ENCODE results near the gene INPP5E.

INPP5E gene

DNA sequence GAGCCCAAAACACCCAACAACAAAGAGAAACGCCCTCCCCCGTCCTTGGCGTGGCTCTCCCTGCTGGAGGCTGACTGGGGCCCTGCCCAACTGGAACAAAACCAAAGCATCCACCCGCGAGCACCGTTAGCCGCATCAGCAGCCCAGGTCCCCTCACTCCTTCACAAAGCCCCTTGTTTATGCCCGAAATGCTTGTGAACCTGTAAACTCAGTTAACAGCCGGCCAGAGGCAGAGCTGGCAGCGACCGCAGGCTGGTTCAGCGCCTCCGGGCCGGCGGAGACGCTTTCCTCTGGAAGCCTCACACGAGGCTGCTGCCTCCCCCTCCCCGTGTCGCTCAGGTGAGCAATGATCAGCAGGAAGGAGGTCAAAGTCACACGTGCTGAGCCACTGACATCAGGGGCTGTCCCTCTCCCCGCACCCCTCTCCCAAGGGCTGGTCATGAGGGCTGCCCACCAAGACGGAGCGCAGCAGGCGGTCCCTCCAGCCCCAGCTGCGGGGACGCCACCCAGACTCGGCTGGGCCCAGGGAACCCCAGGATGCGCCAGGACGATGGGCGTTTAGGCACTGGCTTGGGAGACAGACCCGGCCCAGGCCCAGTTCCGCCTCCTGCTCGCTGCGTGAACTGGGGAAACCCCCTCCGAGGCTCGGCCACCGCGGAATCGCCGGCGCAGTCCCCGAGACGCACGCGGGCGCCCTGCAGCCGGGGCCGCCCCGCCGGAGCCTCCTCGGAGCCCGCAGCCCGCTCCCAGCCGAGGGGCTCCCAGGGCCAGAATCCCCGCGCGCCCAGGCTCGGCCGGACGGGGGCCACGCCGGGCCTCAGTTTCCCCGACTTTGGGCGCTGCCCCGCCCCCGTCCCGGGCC lies 40.2 kb downstream of the INPP5E start:
- FAIRE-seq (peak; percentile 77), DNase-seq (ENCODE audit: insufficient read length, low spot score) (no peak)
- TF ChIP-seq SPI1 (IDR thresholded peaks at IDR 0.05; ENCODE audit: low read depth, low read length) (peak; percentile 13; the same call in 1 of the 2 replicates), POLR2A (IDR thresholded peaks at IDR 0.05; ENCODE audit: low read depth, low read length) (no peak; the same call in none of the 2 replicates), TAF1 (IDR thresholded peaks at IDR 0.05; ENCODE audit: low read depth, low read length) (no peak)

DNA sequence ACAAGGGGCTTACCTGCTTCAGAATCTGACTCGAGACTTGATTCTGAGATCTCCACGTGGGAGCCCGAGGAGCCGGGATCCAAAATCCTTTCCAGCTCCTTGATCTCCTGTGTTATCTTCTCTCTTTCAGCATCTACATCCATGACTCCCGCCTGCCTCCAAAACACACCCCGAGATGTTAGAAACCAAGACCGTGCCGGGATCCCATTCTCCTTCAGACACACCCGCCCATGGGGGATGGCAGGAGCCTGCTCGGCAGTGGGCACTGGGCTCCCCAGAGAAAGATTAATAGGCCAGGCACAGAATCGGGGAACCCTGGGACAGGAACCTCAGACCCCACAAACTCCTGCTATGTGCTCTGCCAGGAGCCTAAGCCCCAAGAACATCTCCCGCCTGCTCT lies 41.4 kb downstream of the INPP5E start:
- no peak for FAIRE-seq
- TF ChIP-seq POLR2A (IDR thresholded peaks at IDR 0.05; ENCODE audit: low read depth, low read length) (no peak), POU2F2 (IDR thresholded peaks at IDR 0.05; ENCODE audit: low read depth, low read length) (no peak), TAF1 (IDR thresholded peaks at IDR 0.05; ENCODE audit: low read depth, low read length) (no peak), POLR2AphosphoS5 (IDR thresholded peaks at IDR 0.05; ENCODE audit: low read depth, low read length) (no peak), SPI1 (IDR thresholded peaks at IDR 0.05; ENCODE audit: low read depth, low read length) (no peak), PAX5 (IDR thresholded peaks at IDR 0.05; ENCODE audit: insufficient read depth, low read length, severe bottlenecking) (no peak)
- DNase-seq (ENCODE audit: insufficient read length, low spot score) = no peak

DNA sequence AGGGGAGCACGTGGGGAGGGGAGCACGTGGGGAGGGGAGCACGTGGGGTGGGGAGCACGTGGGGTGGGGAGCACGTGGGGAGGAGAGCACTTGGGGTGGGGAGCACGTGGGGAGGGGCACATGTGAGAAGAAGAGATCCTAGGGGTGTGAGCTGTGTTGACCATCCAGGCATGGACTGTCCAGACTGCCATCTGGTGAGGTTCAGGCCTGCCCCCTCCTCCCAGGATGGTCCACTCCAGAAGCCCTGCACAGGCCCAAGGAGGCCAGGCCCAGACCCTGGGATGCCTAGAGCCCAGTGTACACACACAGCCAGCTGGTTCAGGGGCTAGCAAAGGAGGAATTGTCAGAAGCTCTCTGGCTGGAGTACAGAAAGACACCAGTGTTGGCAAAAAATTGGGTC lies 42.0 kb downstream of the INPP5E start:
- FAIRE-seq (no peak), DNase-seq (ENCODE audit: insufficient read length, low spot score) (no peak)
- no peak for TF ChIP-seq POU2F2 (IDR thresholded peaks at IDR 0.05; ENCODE audit: low read depth, low read length)
- TF ChIP-seq SPI1 (IDR thresholded peaks at IDR 0.05; ENCODE audit: low read depth, low read length) = no peak
- TF ChIP-seq POLR2AphosphoS5 (IDR thresholded peaks at IDR 0.05; ENCODE audit: low read depth, low read length) = no peak
- TF ChIP-seq TAF1 (IDR thresholded peaks at IDR 0.05; ENCODE audit: low read depth, low read length) = no peak
- TF ChIP-seq POLR2A (IDR thresholded peaks at IDR 0.05; ENCODE audit: low read depth, low read length) = no peak
- no peak for TF ChIP-seq PAX5 (IDR thresholded peaks at IDR 0.05; ENCODE audit: insufficient read depth, low read length, severe bottlenecking)

DNA sequence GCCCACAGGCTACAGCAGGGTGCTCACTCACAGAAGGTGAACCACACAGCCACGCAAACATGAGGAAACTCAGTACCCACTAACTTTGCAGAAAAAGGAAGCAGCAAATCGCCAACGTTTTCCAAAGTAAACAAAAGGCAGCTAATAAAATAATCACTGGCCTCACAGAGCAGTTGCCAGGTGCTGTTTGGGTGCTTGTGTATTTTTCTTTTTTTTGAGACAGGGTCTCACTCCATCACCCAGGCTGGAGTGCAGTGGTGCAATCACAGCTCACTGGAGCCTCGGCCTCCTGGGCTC lies 43.5 kb downstream of the INPP5E start:
- DNase-seq (ENCODE audit: insufficient read length, low spot score) (no peak), FAIRE-seq (no peak)
- TF ChIP-seq POU2F2 (IDR thresholded peaks at IDR 0.05; ENCODE audit: low read depth, low read length) (no peak), TAF1 (IDR thresholded peaks at IDR 0.05; ENCODE audit: low read depth, low read length) (no peak), POLR2A (IDR thresholded peaks at IDR 0.05; ENCODE audit: low read depth, low read length) (no peak), POLR2AphosphoS5 (IDR thresholded peaks at IDR 0.05; ENCODE audit: low read depth, low read length) (no peak), PAX5 (IDR thresholded peaks at IDR 0.05; ENCODE audit: insufficient read depth, low read length, severe bottlenecking) (no peak), SPI1 (IDR thresholded peaks at IDR 0.05; ENCODE audit: low read depth, low read length) (no peak)

DNA sequence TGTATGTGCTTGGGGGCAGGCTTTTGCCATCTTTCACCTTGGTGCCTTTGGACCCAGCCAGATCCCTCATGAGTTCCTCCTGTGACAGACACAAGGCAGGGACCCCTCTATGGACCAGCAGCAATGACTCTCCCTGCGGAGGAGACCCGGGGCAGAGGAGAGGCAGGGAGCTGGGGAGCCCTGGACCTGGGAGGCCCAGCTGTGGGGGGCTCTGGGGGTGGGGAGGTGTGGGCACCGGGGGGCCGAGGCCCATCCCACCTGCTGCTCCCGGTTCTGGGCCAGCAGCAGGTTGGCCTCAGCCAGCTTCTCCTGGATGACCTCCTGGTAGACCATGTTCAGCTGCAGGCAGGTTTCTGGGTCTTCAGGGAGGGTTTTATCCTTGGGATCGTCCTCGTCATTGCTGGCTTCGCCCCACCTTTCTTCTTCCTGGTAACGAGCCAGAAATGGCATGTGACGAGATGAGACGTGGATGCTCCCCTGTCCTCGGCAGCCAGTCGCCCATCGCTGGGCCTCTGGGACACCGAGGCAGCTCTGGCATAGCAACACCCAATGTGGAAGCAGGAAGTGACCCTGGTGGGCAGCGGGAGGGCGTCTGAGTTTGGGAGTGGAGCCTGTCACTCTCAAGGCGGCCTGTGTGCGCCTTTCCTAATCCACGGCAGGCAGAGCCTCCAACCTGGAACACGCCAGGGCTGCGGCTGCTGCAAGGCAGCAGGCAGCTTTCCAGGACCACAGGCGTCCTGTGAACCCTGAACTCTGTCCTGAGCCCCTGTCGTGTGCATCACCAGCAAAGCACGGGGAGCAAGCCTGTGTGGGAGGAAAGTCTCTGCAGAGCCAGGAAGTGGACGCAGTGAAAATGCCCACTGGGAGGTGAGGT lies 44.1 kb downstream of the INPP5E start:
- FAIRE-seq = no peak
- no peak for DNase-seq (ENCODE audit: insufficient read length, low spot score)
- TF ChIP-seq POLR2AphosphoS5 (IDR thresholded peaks at IDR 0.05; ENCODE audit: low read depth, low read length) = peak; percentile 12; the same call in 1 of the 2 replicates
- TF ChIP-seq SPI1 (IDR thresholded peaks at IDR 0.05; ENCODE audit: low read depth, low read length) = no peak

DNA sequence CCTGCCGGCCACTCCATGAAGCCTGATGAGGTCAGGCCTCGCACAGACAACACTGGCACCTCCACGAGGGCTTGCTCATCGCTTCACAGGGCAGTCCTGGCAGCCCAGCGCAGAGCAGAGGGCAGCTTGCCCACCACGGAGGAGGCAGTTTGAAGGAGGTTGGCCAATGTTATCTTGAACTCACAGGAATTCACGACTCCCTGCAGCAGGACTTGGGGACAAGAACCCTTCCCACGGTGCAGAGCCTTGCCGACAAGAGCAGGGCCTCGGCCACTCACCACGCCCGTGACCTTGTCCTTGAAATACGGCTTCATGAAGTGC lies 44.7 kb downstream of the INPP5E start:
- TF ChIP-seq POU2F2 (IDR thresholded peaks at IDR 0.05; ENCODE audit: low read depth, low read length) (no peak), TAF1 (IDR thresholded peaks at IDR 0.05; ENCODE audit: low read depth, low read length) (no peak), POLR2A (IDR thresholded peaks at IDR 0.05; ENCODE audit: low read depth, low read length) (no peak), POLR2AphosphoS5 (IDR thresholded peaks at IDR 0.05; ENCODE audit: low read depth, low read length) (no peak; the same call in 1 of the 2 replicates), PAX5 (IDR thresholded peaks at IDR 0.05; ENCODE audit: insufficient read depth, low read length, severe bottlenecking) (no peak), SPI1 (IDR thresholded peaks at IDR 0.05; ENCODE audit: low read depth, low read length) (no peak)
- no peak for FAIRE-seq
- DNase-seq (ENCODE audit: insufficient read length, low spot score) = no peak

DNA sequence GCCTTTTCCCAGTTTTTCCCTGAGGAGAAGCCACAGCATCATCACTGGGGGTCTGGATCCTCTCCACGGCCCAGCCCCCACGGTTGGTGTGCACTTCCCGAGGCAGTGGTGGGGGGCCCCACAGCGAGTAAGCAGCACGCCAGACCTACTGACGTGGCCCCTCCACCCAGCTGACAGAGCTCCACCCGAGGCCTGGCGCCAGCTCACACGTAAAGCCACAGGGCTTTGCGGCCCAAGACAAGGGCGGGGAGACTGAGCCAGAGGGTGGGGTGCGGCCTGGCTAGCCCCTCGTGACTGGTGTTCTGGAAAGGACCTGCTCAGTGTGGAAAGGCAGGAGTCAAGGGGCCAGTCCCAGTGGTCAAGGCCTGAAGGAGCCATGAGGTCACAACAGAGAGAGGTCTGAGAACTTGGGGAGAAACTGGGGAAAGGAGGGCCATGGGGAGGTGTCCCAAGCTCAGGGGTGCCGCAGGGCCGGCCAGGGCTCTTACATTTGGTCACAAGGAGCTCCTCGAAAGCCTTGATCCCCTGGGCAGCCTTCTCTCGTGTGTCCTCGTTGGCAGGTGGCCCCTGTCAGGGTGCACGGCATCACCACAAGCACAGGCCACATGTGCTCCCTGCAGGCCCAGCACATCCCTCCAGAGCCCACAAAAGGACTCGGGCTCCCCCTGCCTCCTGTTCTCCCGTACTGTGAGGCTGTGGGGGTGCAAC lies 45.2 kb downstream of the INPP5E start:
- DNase-seq (ENCODE audit: insufficient read length, low spot score) (no peak), FAIRE-seq (no peak)
- TF ChIP-seq PAX5 (IDR thresholded peaks at IDR 0.05; ENCODE audit: insufficient read depth, low read length, severe bottlenecking) (no peak), POLR2AphosphoS5 (IDR thresholded peaks at IDR 0.05; ENCODE audit: low read depth, low read length) (0 out of 2 replicates have a peak, but pooled peaks have one; percentile 12), POU2F2 (IDR thresholded peaks at IDR 0.05; ENCODE audit: low read depth, low read length) (no peak), TAF1 (IDR thresholded peaks at IDR 0.05; ENCODE audit: low read depth, low read length) (no peak), SPI1 (IDR thresholded peaks at IDR 0.05; ENCODE audit: low read depth, low read length) (no peak)

DNA sequence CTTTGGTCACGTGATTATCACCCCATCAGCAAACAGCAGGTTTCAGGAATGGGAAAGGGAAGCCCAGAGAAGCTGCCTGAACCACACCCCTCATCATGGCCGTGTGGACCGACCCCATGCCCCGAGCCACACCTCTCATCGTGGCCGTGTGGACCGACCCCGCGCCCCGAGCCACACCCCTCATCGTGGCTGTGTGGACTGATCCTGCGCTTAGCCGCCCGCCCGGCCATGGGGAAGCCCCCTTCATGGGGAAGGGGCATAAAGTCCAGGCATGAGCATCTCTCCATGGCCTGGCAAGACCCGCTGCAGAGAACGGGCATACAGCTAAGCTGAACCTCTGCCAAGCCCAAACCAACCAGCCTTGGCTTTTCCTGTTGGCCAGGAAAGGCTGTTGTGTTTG lies 46.1 kb downstream of the INPP5E start:
- no peak for FAIRE-seq
- TF ChIP-seq POLR2AphosphoS5 (IDR thresholded peaks at IDR 0.05; ENCODE audit: low read depth, low read length) = no peak
- no peak for TF ChIP-seq POU2F2 (IDR thresholded peaks at IDR 0.05; ENCODE audit: low read depth, low read length)
- TF ChIP-seq PAX5 (IDR thresholded peaks at IDR 0.05; ENCODE audit: insufficient read depth, low read length, severe bottlenecking) = no peak
- TF ChIP-seq POLR2A (IDR thresholded peaks at IDR 0.05; ENCODE audit: low read depth, low read length) = no peak
- TF ChIP-seq TAF1 (IDR thresholded peaks at IDR 0.05; ENCODE audit: low read depth, low read length) = no peak
- no peak for TF ChIP-seq SPI1 (IDR thresholded peaks at IDR 0.05; ENCODE audit: low read depth, low read length)
- no peak for DNase-seq (ENCODE audit: insufficient read length, low spot score)
